Endothelial cell of umbilical vein (primary cell): ENCODE measurements around the gene EML1.

Experiments used
- CTCF ChIP-seq, 2 donors: IDR thresholded peaks; 1 replicate in 1 of 2; 2 replicates in 1 of 2; pipeline ENCODE4 v1.5.1; 2011; ENCODE audit warnings: low read length in 2 of 2, mild to moderate bottlenecking in 2 of 2, moderate library complexity in 2 of 2, control low read depth in 1 of 2, inconsistent platforms in 1 of 2, low read depth in 1 of 2; ENCODE audit not compliant: insufficient read depth in 1 of 2; ENCODE audit errors: extremely low read depth in 1 of 2
- EZH2 ChIP-seq: IDR thresholded peaks from 2 replicates; pipeline ENCODE4 v1.6.1; 2012; ENCODE audit warnings: borderline replicate concordance, low read depth, mild to moderate bottlenecking, moderate library complexity, low read length, inconsistent platforms; ENCODE audit not compliant: severe bottlenecking
- FOS ChIP-seq: IDR thresholded peaks from 2 replicates; pipeline ENCODE4 v1.6.1; 2011; ENCODE audit warnings: mild to moderate bottlenecking, low read length, moderate library complexity, borderline replicate concordance; ENCODE audit not compliant: insufficient read depth
- GATA2 ChIP-seq: IDR thresholded peaks from 2 replicates; pipeline ENCODE4 v1.7.0; 2011; ENCODE audit warnings: low read depth, mild to moderate bottlenecking, moderate library complexity, mixed read lengths, low read length; ENCODE audit not compliant: insufficient read length, insufficient read depth
- JUN ChIP-seq: IDR thresholded peaks from 2 replicates; pipeline ENCODE4 v1.6.1; 2011; ENCODE audit warnings: borderline replicate concordance, low read depth; ENCODE audit not compliant: insufficient read length, insufficient read depth
- MAX ChIP-seq: IDR thresholded peaks from 2 replicates; pipeline ENCODE4 v1.6.1; 2011; ENCODE audit not compliant: insufficient read depth, insufficient read length
- POLR2A ChIP-seq: IDR thresholded peaks from 2 replicates; pipeline ENCODE4 v1.6.1; 2012; ENCODE audit warnings: low read depth, mild to moderate bottlenecking, control low read depth, low read length
- POLR2AphosphoS5 ChIP-seq: IDR thresholded peaks from 2 replicates; pipeline ENCODE4 v1.6.1; 2012; ENCODE audit warnings: low read depth, mild to moderate bottlenecking, control low read depth, low read length, moderate library complexity; ENCODE audit not compliant: insufficient read depth

GRCh38 chr14:99744199-99744872 lies 48.9 kb upstream of the EML1 start:
- no peak for TF ChIP-seq CTCF (IDR thresholded peaks at IDR 0.05; ENCODE audit: extremely low read depth in 1 of 2, insufficient read depth in 1 of 2, low read depth in 1 of 2, low read length in 2 of 2)
- TF ChIP-seq JUN, result no peak
- TF ChIP-seq EZH2, result no peak
- no peak for TF ChIP-seq POLR2AphosphoS5
- no peak for TF ChIP-seq MAX
- no peak for TF ChIP-seq POLR2A
- no peak for TF ChIP-seq FOS
- no peak for TF ChIP-seq GATA2
